Lung (tissue), 12 donors: Measurements from ENCODE around the gene NFIB. TPM values are rescaled to one million over a fixed set of nuclear protein-coding genes. Genes with fewer than 3 reads are reported as not detected.

Experiments used
- ATAC-seq: fragments of 200-7000 bp; cut with Tn5 transposase; one replicate; pipeline ENCODE4 v1.9.1; 2020; ENCODE audit warnings: moderate number of reproducible peaks; ENCODE audit not compliant: insufficient read depth, low FRiP score
- DNase-seq, 3 donors: peaks; one replicate each; pipeline ENCODE4 v3.0.0-alpha.2; 2013 to 2017
- H3K27ac ChIP-seq, 2 donors: one replicate each; pipeline ENCODE4 v1.5.1; 2013; ENCODE audit warnings: mild to moderate bottlenecking in 2 of 2, moderate library complexity in 2 of 2, control low read depth in 1 of 2, inconsistent platforms in 1 of 2, low read depth in 1 of 2, low read length in 1 of 2
- H3K27me3 ChIP-seq, 3 donors: one replicate each; pipeline ENCODE4 v1.5.1; 2013; ENCODE audit warnings: low read length in 2 of 3; ENCODE audit not compliant: control insufficient read depth in 3 of 3, insufficient read depth in 3 of 3
- H3K36me3 ChIP-seq, 4 donors: one replicate each; pipeline ENCODE4 v1.5.1; 2013; ENCODE audit warnings: low read length in 4 of 4, mild to moderate bottlenecking in 1 of 4, moderate library complexity in 1 of 4; ENCODE audit not compliant: control insufficient read depth in 4 of 4, insufficient read depth in 4 of 4
- H3K4me1 ChIP-seq, 5 donors: one replicate each; pipeline ENCODE4 v1.5.1; 2013; ENCODE audit warnings: low read length in 5 of 5, mild to moderate bottlenecking in 2 of 5, moderate library complexity in 1 of 5; ENCODE audit not compliant: control insufficient read depth in 5 of 5, insufficient read depth in 5 of 5
- H3K4me3 ChIP-seq: one replicate; pipeline ENCODE4 v1.5.1; 2013; ENCODE audit warnings: mild to moderate bottlenecking, control low read depth, moderate library complexity
- H3K9ac ChIP-seq, 2 donors: one replicate each; pipeline ENCODE4 v1.5.1; 2013; ENCODE audit warnings: low read length in 2 of 2, control low read depth in 1 of 2; ENCODE audit not compliant: insufficient read depth in 1 of 2
- H3K9me3 ChIP-seq, 4 donors: one replicate each; pipeline ENCODE4 v1.5.1; 2013; ENCODE audit warnings: low read length in 3 of 4, mild to moderate bottlenecking in 1 of 4, moderate library complexity in 1 of 4; ENCODE audit not compliant: control insufficient read depth in 4 of 4, insufficient read depth in 3 of 4
- WGBS, 2 donors: extraction: QIAGEN DNeasy Blood & Tissue Kit; methylation state at CpG; one replicate each; pipeline ENCODE4 v1.1.7; 2013; 5-methylcytosine and 5-hydroxymethylcytosine counted together
- polyA plus RNA-seq, 2 donors: library from polyadenylated mRNA; stranded (reverse); fragments of 200-250 nt; gene quantifications; one replicate each; pipeline ENCODE4 v1.2.1, GENCODE V29; 2013
- total RNA-seq, 2 donors: library from RNA; depleted of rRNA in 1 of 2; stranded (reverse); fragments of >200 nt in 1 of 2; gene quantifications; one replicate each; pipeline ENCODE4 v1.2.1, GENCODE V29; 2014 to 2021
- TF ChIP-seq, protein P1 (sequence below): IDR thresholded peaks from 2 replicates; pipeline ENCODE4 v1.5.1; 2012; ENCODE audit warnings: mild to moderate bottlenecking; ENCODE audit errors: control extremely low read depth, extremely low read depth
- donor health status: control.
- donor health status: control.
- donor health status: Bipolar disorder and iron deficiency.
- donor health status: healthy.
- donor health status: DM: yes; HTN: yes; CAD: no.

NFIB gene
- total and polyA plus RNA-seq, 4 donors = 7.3 to 189 (median 51.0) TPM

DNA sequence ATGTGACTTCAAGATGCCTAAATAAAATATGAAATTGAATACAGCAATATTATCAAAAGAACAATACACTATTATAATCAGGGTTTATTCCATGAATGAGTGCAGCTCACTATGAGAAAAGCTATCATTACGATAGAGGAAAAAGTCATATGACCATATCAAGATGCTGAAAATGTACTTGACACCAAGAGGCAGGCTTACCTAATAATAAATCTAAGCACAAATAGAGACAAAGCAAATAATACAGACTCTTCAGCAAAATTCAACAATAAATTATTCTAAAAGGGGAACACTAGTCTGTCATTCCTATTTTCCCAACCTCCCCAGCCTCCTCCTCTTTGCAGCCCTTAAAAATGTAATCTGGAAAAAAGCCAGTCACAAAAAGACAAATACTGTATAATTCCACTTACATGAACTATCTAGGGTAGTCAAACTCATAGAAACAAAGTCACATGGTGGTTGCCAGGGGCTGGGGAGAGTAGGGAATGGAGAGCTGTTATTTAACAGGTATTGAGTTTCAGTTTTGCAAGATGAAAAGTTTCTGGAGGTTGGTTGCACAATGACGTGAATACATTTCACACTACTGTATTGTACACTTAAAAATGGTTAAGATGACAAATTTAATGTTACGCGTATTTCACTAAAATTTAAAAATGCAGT is 148.4 kb downstream of the NFIB start:
- peaks cover 0 to 10% (median 1%) of the 10 kb centered on the region in 4 donors for H3K36me3 ChIP-seq
- H3K4me1 ChIP-seq = peaks cover 0 to 26% (median 18%) of the 10 kb centered on the region in 5 donors
- WGBS, 2 donors = 67 to 78% methylated on average over 4 of the region's 4 CpGs
- DNase-seq (peak; percentile 25 to 72 (median 63)), ATAC-seq (peak; percentile 70)
- no peaks in the 10 kb centered on the region for H3K9me3 ChIP-seq
- H3K27ac ChIP-seq = no peak overlapping the region
- H3K4me3 ChIP-seq = no peak overlapping the region
- H3K9ac ChIP-seq = no peak overlapping the region
- H3K27me3 ChIP-seq = no peaks in the 10 kb centered on the region
- TF ChIP-seq, protein P1, sequence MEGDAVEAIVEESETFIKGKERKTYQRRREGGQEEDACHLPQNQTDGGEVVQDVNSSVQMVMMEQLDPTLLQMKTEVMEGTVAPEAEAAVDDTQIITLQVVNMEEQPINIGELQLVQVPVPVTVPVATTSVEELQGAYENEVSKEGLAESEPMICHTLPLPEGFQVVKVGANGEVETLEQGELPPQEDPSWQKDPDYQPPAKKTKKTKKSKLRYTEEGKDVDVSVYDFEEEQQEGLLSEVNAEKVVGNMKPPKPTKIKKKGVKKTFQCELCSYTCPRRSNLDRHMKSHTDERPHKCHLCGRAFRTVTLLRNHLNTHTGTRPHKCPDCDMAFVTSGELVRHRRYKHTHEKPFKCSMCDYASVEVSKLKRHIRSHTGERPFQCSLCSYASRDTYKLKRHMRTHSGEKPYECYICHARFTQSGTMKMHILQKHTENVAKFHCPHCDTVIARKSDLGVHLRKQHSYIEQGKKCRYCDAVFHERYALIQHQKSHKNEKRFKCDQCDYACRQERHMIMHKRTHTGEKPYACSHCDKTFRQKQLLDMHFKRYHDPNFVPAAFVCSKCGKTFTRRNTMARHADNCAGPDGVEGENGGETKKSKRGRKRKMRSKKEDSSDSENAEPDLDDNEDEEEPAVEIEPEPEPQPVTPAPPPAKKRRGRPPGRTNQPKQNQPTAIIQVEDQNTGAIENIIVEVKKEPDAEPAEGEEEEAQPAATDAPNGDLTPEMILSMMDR = no peak

DNA sequence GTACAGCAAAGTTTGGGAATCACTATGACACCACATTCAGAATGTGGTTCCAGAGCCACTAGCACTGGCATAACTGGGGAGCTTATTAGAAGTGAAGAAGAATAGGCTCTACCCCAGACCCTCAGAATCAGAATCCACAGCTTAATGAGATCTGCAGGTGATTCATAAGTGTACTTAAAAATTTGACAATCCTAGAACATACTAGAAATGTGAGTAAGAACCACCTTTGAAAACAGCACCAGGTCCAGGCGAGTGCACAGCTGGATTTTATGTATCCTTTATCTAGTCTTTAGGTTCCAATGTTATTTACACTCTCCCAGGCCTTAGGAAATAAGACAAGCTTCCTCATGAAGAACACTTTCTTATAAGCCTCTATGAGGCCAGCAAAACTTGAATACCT is 149.0 kb downstream of the NFIB start:
- H3K4me3 ChIP-seq = no peak overlapping the region
- no peak for ATAC-seq
- no peak overlapping the region for H3K27ac ChIP-seq
- no peak overlapping the region for H3K9ac ChIP-seq
- no peaks in the 10 kb centered on the region for H3K9me3 ChIP-seq
- WGBS, 2 donors = 92 to 96% methylated on average over 1 of the region's 1 CpG
- no peak for DNase-seq
- H3K27me3 ChIP-seq = no peaks in the 10 kb centered on the region
- peaks cover 0 to 32% (median 23%) of the 10 kb centered on the region in 5 donors for H3K4me1 ChIP-seq
- peaks cover 0 to 10% (median 1%) of the 10 kb centered on the region in 4 donors for H3K36me3 ChIP-seq
- TF ChIP-seq, protein P1 = no peak

DNA sequence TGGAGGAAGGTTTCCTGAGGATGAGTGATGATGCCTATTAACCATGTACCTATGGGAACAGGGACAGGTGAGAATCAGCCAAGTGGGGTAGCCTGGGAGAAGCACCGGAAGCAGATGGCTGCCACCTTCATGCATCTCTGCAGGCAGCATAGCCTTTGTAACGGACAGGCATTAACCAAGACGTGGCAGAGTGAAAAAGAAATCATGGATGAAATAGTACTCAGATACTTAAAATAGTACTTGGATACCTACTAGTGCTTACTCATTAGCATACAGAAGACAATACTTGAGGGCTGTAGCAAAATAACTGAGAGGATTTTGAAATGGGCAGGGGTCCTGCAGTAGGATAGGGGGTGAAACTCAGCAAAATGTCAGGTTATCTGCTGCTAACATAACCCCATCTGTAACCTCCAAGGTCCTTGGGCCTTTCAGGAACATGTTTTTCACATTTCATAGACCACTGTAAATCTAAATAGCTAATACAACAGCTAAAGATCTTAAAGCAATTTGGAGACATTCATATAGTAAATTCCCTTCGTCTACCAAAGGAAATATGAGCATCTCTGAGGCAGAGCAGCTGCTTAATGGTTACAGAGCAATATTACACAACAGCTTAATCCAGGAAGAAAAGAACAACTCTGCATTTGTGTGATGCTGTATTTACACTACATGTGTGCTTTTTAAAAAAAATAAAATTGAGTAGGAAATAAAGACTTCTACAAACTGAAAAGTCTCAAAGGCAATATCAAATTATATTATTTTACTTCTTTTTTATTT is 154.3 kb downstream of the NFIB start:
- Histone ChIP-seq H3K36me3 (peaks cover under 1 to 8% (median 3%) of the 10 kb centered on the region in 4 donors), H3K27ac (no peak overlapping the region), H3K9ac (no peak overlapping the region), H3K27me3 (no peaks in the 10 kb centered on the region), H3K9me3 (no peaks in the 10 kb centered on the region), H3K4me3 (no peak overlapping the region), H3K4me1 (peaks cover 0 to 33% (median 26%) of the 10 kb centered on the region in 5 donors)
- DNase-seq (peak; percentile 24 to 86 (median 82)), ATAC-seq (no peak)
- TF ChIP-seq, protein P1 = no peak
- WGBS, 2 donors = 78% methylated on average over 4 of the region's 4 CpGs
